ENCODE results near the gene PTPRU.

DNA sequence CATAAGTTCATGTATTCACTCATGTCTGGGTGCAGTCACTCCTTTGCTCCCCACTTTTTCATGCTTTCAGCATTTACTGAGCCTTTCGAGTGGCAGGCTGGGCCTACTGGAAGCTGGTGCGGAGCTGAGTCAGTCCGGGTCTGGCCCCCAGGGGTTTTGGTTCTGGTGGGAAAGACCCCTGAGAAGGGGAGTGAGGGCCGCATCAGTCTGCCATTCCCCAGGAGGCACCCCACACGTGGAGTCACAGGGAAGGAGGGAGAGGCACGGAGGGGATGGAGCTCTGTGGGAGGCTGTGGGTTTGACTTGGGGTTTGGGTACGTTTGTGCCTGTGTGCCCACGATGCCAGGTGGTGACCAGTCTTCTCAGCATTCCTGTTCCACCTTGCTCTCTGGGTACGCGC is 87.9 kb downstream of the PTPRU start:
- TF ChIP-seq FOXA2 (IDR thresholded peaks at IDR 0.05) (no peak), RAD21 (IDR thresholded peaks at IDR 0.05) (no peak)
- TF ChIP-seq, protein P1, sequence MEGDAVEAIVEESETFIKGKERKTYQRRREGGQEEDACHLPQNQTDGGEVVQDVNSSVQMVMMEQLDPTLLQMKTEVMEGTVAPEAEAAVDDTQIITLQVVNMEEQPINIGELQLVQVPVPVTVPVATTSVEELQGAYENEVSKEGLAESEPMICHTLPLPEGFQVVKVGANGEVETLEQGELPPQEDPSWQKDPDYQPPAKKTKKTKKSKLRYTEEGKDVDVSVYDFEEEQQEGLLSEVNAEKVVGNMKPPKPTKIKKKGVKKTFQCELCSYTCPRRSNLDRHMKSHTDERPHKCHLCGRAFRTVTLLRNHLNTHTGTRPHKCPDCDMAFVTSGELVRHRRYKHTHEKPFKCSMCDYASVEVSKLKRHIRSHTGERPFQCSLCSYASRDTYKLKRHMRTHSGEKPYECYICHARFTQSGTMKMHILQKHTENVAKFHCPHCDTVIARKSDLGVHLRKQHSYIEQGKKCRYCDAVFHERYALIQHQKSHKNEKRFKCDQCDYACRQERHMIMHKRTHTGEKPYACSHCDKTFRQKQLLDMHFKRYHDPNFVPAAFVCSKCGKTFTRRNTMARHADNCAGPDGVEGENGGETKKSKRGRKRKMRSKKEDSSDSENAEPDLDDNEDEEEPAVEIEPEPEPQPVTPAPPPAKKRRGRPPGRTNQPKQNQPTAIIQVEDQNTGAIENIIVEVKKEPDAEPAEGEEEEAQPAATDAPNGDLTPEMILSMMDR (IDR thresholded peaks at IDR 0.05; ENCODE audit: low read depth, low read length, missing input control): no peak
